ENCODE data around the gene TMEM260.
"Not testable (repeated sequence)": the region's sequence is repeated elsewhere in the genome, so short reads cannot be mapped to it uniquely, and the experiment has no call there.

Gene TMEM260

GRCh38 chr14:56678838-56679237, 99.2 kb downstream of the TMEM260 start:
- DNase-seq, result no peak

- DNase-seq, result no peak
Measured at GRCh38 chr14:56686416-56686815, 106.8 kb downstream of the TMEM260 start.

GRCh38 chr14:56687123-56687522, 107.5 kb downstream of the TMEM260 start:
- DNase-seq, result no peak

GRCh38 chr14:56694609-56695008, 115.0 kb downstream of the TMEM260 start:
- DNase-seq, result no peak

- not testable (repeated sequence) for DNase-seq
Measured at GRCh38 chr14:56695216-56695615, 115.6 kb downstream of the TMEM260 start.

Data from NCI-H510A (cell line).